ENCODE results near the gene SLC28A3.

GRCh38 chr9:84323858-84324257, 16.7 kb downstream of the SLC28A3 start:
- TF ChIP-seq CTCF (IDR thresholded peaks at IDR 0.05; ENCODE audit: insufficient read depth, low read length): no peak
- peak; percentile 46; the same call in 1 of the 2 replicates for TF ChIP-seq SPI1 (IDR thresholded peaks at IDR 0.05; ENCODE audit: borderline replicate concordance, low read depth)
- peak; percentile 20; the same call in 1 of the 2 replicates for TF ChIP-seq POLR2AphosphoS5 (IDR thresholded peaks at IDR 0.05; ENCODE audit: low read depth)

Measured in HL-60 (cell line).